GF-D8 (cell line): ENCODE results near the gene IZUMO1.
A peak's percentile ranks its signal among the peaks of the same experiment; 100 is the strongest.
"Not testable (repeated sequence)": the region's sequence is repeated elsewhere in the genome, so short reads cannot be mapped to it uniquely, and the experiment has no call there.

Experiments
- DNase-seq: peaks from one replicate; lab custom pipeline; 2025; lab: John Stamatoyannopoulos, UW

The IZUMO1 gene

GRCh38 chr19:48746738-48747575, at the start of gene IZUMO1:
IZUMO1 (minus strand) TSS chr19:48746909; CDS start chr19:48745859, 1,050 bp downstream.
- no peak for DNase-seq

- DNase-seq: no peak
Observed at GRCh38 chr19:48795685-48796070, 49.0 kb upstream of the IZUMO1 start.

GRCh38 chr19:48795055-48795684, 48.5 kb upstream of the IZUMO1 start:
- peak; percentile 48 for DNase-seq

- no peak for DNase-seq
Observed at GRCh38 chr19:48794291-48794690, 47.6 kb upstream of the IZUMO1 start.

- DNase-seq: no peak
Observed at GRCh38 chr19:48793271-48793670, 46.6 kb upstream of the IZUMO1 start.

- not testable (repeated sequence) for DNase-seq
Observed at GRCh38 chr19:48787331-48787730, 40.6 kb upstream of the IZUMO1 start.

- not testable (repeated sequence) for DNase-seq
Observed at GRCh38 chr19:48786422-48786821, 39.7 kb upstream of the IZUMO1 start.

- DNase-seq: no peak
Observed at GRCh38 chr19:48784527-48784926, 37.8 kb upstream of the IZUMO1 start.

GRCh38 chr19:48780631-48781391, 34.1 kb upstream of the IZUMO1 start:
- no peak for DNase-seq

- no peak for DNase-seq
Observed at GRCh38 chr19:48779636-48780035, 32.9 kb upstream of the IZUMO1 start.

- no peak for DNase-seq
Observed at GRCh38 chr19:48777720-48778119, 31.0 kb upstream of the IZUMO1 start.

GRCh38 chr19:48777139-48777538, 30.4 kb upstream of the IZUMO1 start:
- DNase-seq: no peak

GRCh38 chr19:48772503-48772953, 25.8 kb upstream of the IZUMO1 start:
- DNase-seq: no peak

GRCh38 chr19:48770734-48771472, 24.2 kb upstream of the IZUMO1 start:
- no peak for DNase-seq

- no peak for DNase-seq
Observed at GRCh38 chr19:48770266-48770665, 23.6 kb upstream of the IZUMO1 start.

GRCh38 chr19:48768994-48769713, 22.4 kb upstream of the IZUMO1 start:
- peak; percentile 14 for DNase-seq

- DNase-seq: not testable (repeated sequence)
Observed at GRCh38 chr19:48768171-48768753, 21.6 kb upstream of the IZUMO1 start.

- not testable (repeated sequence) for DNase-seq
Observed at GRCh38 chr19:48765816-48766215, 19.1 kb upstream of the IZUMO1 start.

- no peak for DNase-seq
Observed at GRCh38 chr19:48760504-48761205, 13.9 kb upstream of the IZUMO1 start.

GRCh38 chr19:48757741-48758144, 11.0 kb upstream of the IZUMO1 start:
- DNase-seq: no peak
